HepG2 (cell line): ENCODE data around the gene GDE1. TPM values are rescaled to one million over a fixed set of nuclear protein-coding genes. Genes with fewer than 3 reads are reported as not detected.
A peak's percentile ranks its signal among the peaks of the same experiment; 100 is the strongest.

ENCODE experiments used
- ARNT ChIP-seq: fragments of 450-650 bp; IDR thresholded peaks from 2 replicates; pipeline ENCODE4 v1.6.1; 2017
- ATF2 ChIP-seq: sonication (generic); formaldehyde crosslinking; IDR thresholded peaks from 2 replicates; pipeline ENCODE4 v1.4.0; 2020; ENCODE audit warnings: missing genetic modification reagents
- DDIT3 ChIP-seq: sonication (generic); formaldehyde crosslinking; IDR thresholded peaks from 2 replicates; pipeline ENCODE4 v1.4.0; 2020; ENCODE audit warnings: mild to moderate bottlenecking, missing genetic modification reagents
- FOXA1 ChIP-seq, 2 experiments: fragments of 450-650 bp in 1 of 2; sonication (generic) in 1 of 2; formaldehyde crosslinking in 1 of 2; IDR thresholded peaks; 2 replicates each; pipeline versions ENCODE4 v1.4.0 to v1.6.1; 2016 to 2020; ENCODE audit warnings: missing genetic modification reagents in 1 of 2
- HOMEZ ChIP-seq: IDR thresholded peaks from 2 replicates; pipeline ENCODE4 v1.6.1; 2016; ENCODE audit warnings: low read depth
- KLF15 ChIP-seq: sonication (generic); formaldehyde crosslinking; IDR thresholded peaks from 2 replicates; pipeline ENCODE4 v1.8.1; 2023; ENCODE audit warnings: borderline replicate concordance, mild to moderate bottlenecking, inconsistent platforms, missing genetic modification reagents, mixed read lengths
- RORA ChIP-seq: sonication (generic); formaldehyde crosslinking; IDR thresholded peaks from 2 replicates; pipeline ENCODE4 v1.5.0; 2020; ENCODE audit warnings: mild to moderate bottlenecking, missing genetic modification reagents, moderate library complexity
- SMAD3 ChIP-seq: sonication (generic); formaldehyde crosslinking; IDR thresholded peaks from 2 replicates; pipeline ENCODE4 v1.4.0; 2020; ENCODE audit warnings: missing genetic modification reagents
- SP2 ChIP-seq: sonication (generic); formaldehyde crosslinking; IDR thresholded peaks from 2 replicates; pipeline ENCODE4 v1.5.1; 2020; ENCODE audit warnings: mild to moderate bottlenecking, missing genetic modification reagents
- THAP9 ChIP-seq: sonication (generic); formaldehyde crosslinking; IDR thresholded peaks from 2 replicates; pipeline ENCODE4; 2020; ENCODE audit warnings: missing genetic modification reagents, mild to moderate bottlenecking, borderline replicate concordance
- TMF1 ChIP-seq: sonication (generic); formaldehyde crosslinking; IDR thresholded peaks from 2 replicates; pipeline ENCODE4 v1.8.1; 2022; ENCODE audit warnings: low read depth, missing genetic modification reagents
- ZHX1 ChIP-seq: sonication (generic); formaldehyde crosslinking; IDR thresholded peaks from 2 replicates; pipeline ENCODE4 v1.8.1; 2022; ENCODE audit warnings: low read depth, mild to moderate bottlenecking, missing genetic modification reagents
- ZKSCAN1 ChIP-seq: fragments of 150-350 bp; IDR thresholded peaks from 2 replicates; pipeline ENCODE4 v1.6.1; 2014; ENCODE audit warnings: low read length
- ZNF343 ChIP-seq: sonication (generic); formaldehyde crosslinking; IDR thresholded peaks from 2 replicates; pipeline ENCODE4 v1.4.0; 2020; ENCODE audit warnings: mild to moderate bottlenecking, missing genetic modification reagents
- ZNF652 ChIP-seq: IDR thresholded peaks from 2 replicates; pipeline ENCODE4 v1.6.1; 2016; ENCODE audit warnings: low read depth, borderline replicate concordance
- polyA plus RNA-seq, 8 experiments: library from polyadenylated mRNA; depleted of rRNA in 3 of 8; stranded (reverse) in 7 of 8; unstranded in 1 of 8; fragments of >200 nt; fragmentation: Illumina TruSeq in 4 of 8; extraction: Trizol in 4 of 8; gene quantifications; 2 replicates each; pipeline versions ENCODE4 v1.2.1 to v1.2.3, GENCODE V29; 2011 to 2016; ENCODE audit warnings: low read depth in 4 of 8, missing spikeins in 1 of 8, mixed read lengths in 1 of 8; ENCODE audit not compliant: insufficient read depth in 1 of 8
- total RNA-seq, 5 experiments: library from RNA; depleted of rRNA; stranded (reverse); fragments of >200 nt; fragmentation: Illumina TruSeq; extraction: Trizol; gene quantifications; 2 replicates each; pipeline ENCODE4 v1.2.3, GENCODE V29; 2016; ENCODE audit warnings: low read depth in 1 of 5
- TF ChIP-seq, protein P1 (sequence below): sonication (generic); formaldehyde crosslinking; IDR thresholded peaks from 2 replicates; pipeline ENCODE4 v1.4.0; 2020; ENCODE audit warnings: missing genetic modification reagents

Gene GDE1
- total and polyA plus RNA-seq, 2 of the 13 experiments (the other 11 are each of a cell fraction or from before 2014, with no cell fraction given): 35.9 to 59.0 TPM

DNA sequence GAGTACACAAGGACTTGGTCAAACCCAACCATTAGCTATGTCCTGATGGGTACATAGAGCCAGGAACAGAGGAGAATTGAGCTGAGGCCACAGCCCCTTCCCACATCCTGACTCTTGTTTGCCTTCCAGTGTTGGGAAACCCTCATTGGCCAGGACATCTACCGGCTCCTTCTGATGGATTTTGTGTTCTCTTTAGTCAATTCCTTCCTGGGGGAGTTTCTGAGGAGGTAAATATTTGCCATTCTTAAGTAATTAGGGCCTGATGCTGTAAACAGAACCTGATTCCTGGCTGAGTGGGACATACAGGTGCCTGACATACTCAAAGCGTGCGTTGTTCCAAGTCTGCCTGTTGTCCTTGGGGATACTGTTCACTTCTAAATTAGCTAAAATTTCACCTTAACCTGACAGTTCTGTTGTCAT, 42.6 kb downstream of the GDE1 start (continued):
- TF ChIP-seq SMAD3 (no peak), ZNF343 (CRISPR knock-in tag) (no peak), RORA (CRISPR knock-in tag) (no peak), SP2 (CRISPR knock-in tag) (no peak), DDIT3 (no peak), THAP9 (no peak), HOMEZ (no peak), TMF1 (CRISPR knock-in tag) (no peak), ARNT (no peak), ATF2 (no peak), ZKSCAN1 (no peak), FOXA1 (IDR thresholded peaks at IDR 0.05) (no peak), FOXA1 (CRISPR knock-in tag; IDR thresholded peaks at IDR 0.05) (peak; percentile 67), KLF15 (CRISPR knock-in tag) (no peak), ZHX1 (no peak), ZNF652 (no peak)
- TF ChIP-seq, protein P1, sequence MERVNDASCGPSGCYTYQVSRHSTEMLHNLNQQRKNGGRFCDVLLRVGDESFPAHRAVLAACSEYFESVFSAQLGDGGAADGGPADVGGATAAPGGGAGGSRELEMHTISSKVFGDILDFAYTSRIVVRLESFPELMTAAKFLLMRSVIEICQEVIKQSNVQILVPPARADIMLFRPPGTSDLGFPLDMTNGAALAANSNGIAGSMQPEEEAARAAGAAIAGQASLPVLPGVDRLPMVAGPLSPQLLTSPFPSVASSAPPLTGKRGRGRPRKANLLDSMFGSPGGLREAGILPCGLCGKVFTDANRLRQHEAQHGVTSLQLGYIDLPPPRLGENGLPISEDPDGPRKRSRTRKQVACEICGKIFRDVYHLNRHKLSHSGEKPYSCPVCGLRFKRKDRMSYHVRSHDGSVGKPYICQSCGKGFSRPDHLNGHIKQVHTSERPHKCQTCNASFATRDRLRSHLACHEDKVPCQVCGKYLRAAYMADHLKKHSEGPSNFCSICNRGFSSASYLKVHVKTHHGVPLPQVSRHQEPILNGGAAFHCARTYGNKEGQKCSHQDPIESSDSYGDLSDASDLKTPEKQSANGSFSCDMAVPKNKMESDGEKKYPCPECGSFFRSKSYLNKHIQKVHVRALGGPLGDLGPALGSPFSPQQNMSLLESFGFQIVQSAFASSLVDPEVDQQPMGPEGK (CRISPR knock-in tag): peak; percentile 81
